DMS 273 (cell line): ENCODE data around the gene MACROD2.

Experiments
- DNase-seq: peaks from one replicate; lab custom pipeline; 2025; ENCODE audit not compliant: unreplicated experiment; lab: John Stamatoyannopoulos, UW

The MACROD2 gene

DNA sequence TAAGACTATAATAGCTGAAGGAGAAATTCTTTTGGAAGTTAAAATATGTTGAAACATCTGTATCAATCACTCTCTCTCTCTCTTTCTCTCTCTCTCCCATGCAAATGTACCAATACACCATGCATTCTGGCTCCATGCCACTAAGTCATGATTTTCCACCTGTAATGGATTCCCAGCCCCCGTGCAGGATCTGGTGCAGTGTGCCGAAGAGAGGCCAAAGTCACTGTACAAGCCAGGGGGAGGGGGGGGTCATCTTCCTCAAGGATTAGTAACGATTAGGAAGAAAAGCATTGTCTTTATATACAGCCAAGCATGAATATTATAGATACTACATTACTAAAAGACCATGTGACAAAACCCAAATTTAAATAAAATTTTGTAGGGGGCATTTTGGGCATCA lies 1852.8 kb downstream of the MACROD2 start:
- DNase-seq = peak; percentile 60

GRCh38 chr20:15848995-15849610 lies 1853.8 kb downstream of the MACROD2 start:
- no peak for DNase-seq

DNA sequence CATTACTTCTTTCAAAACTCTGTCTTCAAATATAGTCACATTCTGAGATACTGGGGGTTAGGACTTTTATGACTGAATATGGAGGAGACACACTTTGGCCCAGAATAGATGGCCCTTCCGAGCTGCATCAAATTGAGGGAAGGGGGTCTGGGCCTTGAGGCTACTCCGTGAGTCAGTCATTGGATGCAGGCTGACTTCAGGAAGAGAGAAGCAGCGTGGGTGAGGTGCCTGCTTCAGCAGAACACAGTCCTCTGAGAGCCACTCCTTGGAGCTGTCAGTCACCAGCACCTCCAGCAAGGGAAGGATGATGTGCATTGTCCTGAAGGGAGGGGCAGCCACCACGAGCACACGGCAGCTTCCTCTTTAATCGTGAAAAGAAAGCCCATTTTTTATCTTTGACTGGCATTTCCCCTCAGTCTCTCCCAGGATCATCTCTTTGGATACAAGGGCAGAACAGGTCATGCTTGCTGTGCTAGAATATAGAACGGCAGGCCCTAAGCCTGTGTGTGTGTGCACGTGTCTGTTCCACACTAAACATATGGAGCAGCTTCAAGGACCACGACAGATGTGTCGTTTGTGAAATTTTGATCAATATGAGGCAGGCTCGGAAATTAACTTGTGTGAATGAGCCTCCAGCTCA lies 1856.4 kb downstream of the MACROD2 start:
- no peak for DNase-seq

- DNase-seq = peak; percentile 17
Measured at GRCh38 chr20:15854911-15855310, 1859.6 kb downstream of the MACROD2 start.

- peak; percentile 32 for DNase-seq
Measured at GRCh38 chr20:15857173-15857784, 1862.0 kb downstream of the MACROD2 start.

GRCh38 chr20:15859061-15859460 lies 1863.7 kb downstream of the MACROD2 start:
- DNase-seq = no peak

- no peak for DNase-seq
Measured at GRCh38 chr20:15860850-15861249, 1865.5 kb downstream of the MACROD2 start.

DNA sequence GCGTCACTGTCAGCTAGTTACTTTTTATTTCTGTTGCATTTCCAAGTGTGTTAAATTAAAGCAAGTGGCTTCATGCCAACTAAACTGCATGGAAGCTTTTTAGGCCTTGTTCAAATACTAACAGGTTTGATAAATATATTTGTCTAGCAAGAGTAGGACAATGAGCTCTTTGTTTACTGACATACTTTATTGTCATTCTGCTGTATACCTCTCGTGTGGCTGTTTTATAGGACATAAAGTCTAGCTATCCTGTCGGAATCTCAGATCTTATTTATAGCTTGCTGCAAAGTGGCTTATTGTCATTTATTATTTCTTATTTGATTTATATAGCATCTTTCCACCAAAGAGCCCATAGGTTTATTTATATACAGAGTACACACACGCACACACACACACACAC lies 1866.9 kb downstream of the MACROD2 start:
- DNase-seq = no peak

DNA sequence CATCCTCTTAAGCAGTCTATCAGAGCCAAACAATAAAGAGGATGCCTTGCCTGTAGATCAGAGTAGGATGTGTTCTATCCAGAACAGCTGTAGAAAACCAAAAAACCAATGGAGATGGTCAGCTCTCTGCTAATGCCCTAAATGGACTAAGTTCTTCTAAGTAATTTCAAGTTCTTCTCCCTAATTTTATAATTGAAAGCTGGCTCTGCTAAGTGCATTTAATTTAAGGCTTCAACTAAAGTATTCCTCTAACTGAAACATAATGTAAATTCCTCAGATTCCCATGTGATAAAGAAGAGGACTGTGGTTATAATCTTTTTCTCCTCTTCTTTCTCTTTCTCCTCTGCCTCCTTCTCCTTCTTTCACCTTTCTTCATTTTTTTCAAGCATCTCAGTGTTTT lies 1868.4 kb downstream of the MACROD2 start:
- no peak for DNase-seq

DNA sequence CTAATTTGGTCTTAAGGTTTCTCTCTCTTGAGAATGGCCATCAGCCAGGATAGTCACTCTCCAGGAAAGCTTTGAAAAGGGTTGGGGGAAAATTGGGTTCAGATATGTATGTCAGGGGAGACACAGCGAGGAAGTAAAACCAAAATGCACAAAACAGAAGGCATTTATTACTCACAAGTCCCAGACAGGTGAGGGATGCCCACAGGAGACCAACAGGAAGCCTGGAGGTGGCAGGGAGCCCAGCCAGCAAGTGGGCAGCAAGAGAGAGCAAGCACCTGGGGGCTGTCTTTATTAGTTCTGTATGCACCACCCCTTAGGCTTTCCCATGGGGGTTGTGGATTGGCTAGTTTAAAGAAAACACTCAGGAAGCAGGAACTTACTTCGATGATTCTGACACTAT lies 1870.2 kb downstream of the MACROD2 start:
- DNase-seq = no peak

GRCh38 chr20:15866916-15867730 lies 1871.8 kb downstream of the MACROD2 start:
- no peak for DNase-seq

- peak; percentile 32 for DNase-seq
Measured at GRCh38 chr20:15867899-15868298, 1872.6 kb downstream of the MACROD2 start.

DNA sequence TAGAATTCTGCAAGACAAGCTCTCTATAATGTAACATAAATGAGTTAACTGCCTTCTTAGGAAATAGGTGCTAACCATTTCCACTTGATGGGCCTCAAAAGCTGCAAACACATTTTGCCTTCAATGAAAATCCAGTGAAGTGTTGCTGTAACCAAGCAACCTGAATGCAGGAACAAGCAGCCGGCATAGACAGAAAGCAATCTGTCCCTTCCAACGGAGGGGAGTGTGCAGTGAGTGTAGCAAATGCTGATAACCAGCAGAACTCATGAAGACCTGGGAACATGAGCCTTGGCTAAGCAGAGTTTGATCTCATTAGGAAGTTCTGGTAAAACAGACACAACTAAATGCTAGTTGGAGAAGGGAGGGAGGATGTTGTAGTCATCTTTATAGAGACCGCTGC lies 1880.1 kb downstream of the MACROD2 start:
- DNase-seq = peak; percentile 69

GRCh38 chr20:15882553-15882952 lies 1887.2 kb downstream of the MACROD2 start:
- no peak for DNase-seq

DNA sequence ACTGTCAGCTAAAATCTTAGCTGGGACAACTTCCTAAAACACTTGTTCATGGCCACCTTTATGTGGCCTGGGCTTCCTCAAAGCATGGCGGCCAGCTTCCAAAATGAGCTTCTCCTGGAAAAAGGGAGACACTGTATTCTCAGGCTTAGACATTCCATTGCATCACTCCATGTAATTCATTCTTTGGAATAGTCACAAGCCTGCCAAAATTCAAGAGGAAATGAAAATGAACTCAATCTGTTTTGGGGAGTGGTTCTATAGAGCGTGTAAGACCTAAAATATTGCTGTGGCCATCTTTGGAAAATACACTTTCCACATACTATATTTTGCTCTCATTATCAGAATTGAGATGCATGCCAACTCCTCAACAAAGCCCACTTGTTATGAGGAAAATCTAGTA lies 1890.9 kb downstream of the MACROD2 start:
- DNase-seq = no peak

- DNase-seq = no peak
Measured at GRCh38 chr20:15887387-15887786, 1892.1 kb downstream of the MACROD2 start.

DNA sequence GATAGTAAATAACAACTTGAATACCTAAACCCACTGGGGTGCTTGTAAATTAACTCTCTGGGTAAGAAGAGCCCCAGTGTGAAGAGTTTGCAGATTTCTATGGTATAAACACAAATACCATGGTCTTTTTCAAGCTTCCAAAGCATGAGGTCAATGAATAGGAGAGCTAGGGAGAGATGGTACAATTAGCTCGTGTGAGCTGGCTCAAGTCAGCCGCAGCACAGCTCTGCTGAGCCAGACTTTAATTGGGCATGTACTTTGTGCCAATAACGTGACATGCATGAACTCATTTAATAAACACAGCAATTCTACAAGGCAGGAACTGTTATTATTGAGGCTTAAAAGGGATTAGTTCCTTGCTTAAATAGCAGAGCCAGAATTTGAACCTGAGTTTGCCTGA lies 1893.7 kb downstream of the MACROD2 start:
- DNase-seq = no peak

DNA sequence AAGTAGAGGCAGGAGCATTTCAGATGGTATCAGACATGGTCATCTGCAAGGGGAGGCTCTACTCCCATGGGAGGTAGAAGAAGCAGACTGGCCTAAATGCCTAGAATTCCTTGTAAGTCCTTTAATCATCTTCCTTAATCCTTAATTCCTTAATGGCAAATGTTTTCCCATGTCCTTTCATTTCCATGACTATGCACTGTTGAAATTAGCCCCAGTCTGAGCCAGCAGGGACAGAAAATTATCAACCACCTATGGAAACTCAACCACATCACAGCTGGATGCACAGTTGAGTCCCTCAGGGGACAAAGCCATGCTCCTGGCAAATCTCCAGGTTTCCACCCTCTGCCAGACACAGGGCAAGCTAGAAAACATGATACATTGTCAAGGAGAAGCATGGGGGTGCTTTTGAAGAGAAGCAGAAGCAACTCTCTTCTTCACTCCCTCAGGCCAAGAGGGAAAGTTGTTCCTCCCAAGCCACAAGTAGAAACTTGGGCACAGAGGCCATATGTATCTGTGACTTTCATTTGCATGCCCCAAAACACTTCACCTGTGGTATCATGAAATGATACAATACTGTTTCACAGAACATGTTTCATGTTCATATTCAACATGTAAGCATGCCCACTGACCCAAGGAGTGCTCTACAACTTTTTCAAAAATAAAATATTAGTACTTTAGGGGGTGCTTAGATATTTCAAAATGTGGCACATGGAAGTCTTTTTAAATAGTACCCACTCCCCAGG lies 1894.4 kb downstream of the MACROD2 start:
- DNase-seq = peak; percentile 45

GRCh38 chr20:15890407-15890982 lies 1895.2 kb downstream of the MACROD2 start:
- no peak for DNase-seq

GRCh38 chr20:15895126-15895525 lies 1899.8 kb downstream of the MACROD2 start:
- DNase-seq = no peak
